Measurements from ENCODE around the gene CA4.

GRCh38 chr17:60135151-60135950, 14.4 kb upstream of the CA4 start:
- TF ChIP-seq POLR2AphosphoS5 (IDR thresholded peaks at IDR 0.05) (peak; percentile 47 to 80 (median 80)), EP300 (IDR thresholded peaks at IDR 0.05) (no peak), POLR2A (IDR thresholded peaks at IDR 0.05) (peak; percentile 14 to 15)
- TF ChIP-seq, protein P1, sequence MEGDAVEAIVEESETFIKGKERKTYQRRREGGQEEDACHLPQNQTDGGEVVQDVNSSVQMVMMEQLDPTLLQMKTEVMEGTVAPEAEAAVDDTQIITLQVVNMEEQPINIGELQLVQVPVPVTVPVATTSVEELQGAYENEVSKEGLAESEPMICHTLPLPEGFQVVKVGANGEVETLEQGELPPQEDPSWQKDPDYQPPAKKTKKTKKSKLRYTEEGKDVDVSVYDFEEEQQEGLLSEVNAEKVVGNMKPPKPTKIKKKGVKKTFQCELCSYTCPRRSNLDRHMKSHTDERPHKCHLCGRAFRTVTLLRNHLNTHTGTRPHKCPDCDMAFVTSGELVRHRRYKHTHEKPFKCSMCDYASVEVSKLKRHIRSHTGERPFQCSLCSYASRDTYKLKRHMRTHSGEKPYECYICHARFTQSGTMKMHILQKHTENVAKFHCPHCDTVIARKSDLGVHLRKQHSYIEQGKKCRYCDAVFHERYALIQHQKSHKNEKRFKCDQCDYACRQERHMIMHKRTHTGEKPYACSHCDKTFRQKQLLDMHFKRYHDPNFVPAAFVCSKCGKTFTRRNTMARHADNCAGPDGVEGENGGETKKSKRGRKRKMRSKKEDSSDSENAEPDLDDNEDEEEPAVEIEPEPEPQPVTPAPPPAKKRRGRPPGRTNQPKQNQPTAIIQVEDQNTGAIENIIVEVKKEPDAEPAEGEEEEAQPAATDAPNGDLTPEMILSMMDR (IDR thresholded peaks at IDR 0.05): no peak

All from sigmoid colon (tissue), 4 donors.